GM21367 (cell line): Measurements from ENCODE around the gene CDKAL1.

Experiments
- ATAC-seq: cut with Tn5 transposase; IDR thresholded peaks from one replicate; pipeline ENCODE4 v1.9.1; 2021; ENCODE audit not compliant: unreplicated experiment

Gene CDKAL1

DNA sequence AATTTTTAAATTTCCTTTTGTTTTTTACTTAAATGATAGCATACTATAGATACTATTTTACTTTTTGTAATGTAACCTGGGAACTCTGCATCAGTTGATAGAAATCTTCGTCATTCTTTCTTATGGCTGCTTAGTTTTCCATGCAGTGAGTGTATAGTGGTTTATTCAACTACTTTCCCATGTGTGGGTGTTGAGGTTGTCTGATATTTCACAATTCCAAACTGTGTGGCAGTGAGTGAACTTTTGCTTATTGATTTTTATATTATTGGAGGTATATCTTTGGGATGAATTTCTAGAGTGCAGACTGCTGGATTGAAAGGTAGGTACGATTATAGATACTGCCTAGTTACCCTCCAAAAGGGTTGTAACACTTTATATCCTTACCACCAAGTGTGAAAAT is 136.5 kb downstream of the CDKAL1 start:
- no peak for ATAC-seq

DNA sequence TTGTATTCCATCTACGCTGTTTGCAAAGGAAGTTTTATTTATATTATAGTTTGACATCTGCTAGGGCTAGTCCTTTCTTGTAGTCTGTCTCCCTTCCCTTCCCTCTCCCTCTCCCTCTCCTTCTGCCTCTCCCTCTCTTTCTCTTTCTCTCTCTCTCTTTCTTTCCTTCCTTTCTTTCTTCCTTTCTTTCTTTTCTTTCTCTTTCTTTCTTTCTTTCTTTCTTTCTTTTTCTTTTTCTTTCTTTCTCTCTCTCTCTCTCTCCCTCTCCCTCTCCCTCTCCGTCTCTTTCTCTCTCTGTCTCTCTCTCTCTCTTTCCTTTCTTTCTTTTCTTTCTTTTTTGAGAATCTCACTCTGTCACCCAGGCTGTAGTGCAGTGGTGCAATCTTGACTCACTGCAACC is 137.8 kb downstream of the CDKAL1 start:
- no peak for ATAC-seq

DNA sequence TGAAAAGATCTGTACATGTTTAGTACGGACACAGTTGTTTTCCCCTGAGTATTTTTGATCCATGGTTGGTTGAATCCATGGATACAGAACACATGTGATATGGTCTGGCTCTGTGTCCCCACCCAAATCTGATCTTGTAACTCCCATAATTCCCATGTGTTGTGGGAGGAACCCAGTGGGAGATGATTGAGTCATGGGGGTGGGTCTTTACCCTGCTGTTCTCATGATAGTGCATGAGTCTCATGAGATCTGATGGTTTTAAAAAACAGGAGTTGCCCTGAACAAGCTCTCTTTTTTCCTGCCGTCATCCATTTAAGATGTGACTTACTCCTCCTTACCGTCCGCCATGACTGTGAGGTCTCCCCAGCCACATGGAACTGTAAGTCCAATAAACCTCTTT is 139.2 kb downstream of the CDKAL1 start:
- ATAC-seq, result no peak

DNA sequence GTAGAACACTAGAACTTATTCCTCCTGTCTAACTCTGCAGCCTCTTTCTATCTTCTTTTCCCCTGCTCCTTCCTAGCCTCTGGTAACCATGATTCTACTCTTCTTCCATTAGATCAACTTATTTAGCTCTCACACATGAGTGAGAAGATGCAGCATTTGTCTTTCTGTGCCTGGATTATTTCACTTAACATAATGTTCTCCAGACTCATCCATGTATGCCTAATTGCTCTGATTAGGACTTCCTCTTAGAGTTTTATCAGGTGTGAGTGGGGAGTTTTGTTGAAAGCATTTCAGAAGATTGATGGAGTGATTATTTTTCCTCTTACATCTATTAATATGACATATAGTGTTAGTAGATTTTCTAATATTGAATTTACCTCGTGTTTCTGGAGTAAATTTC is 140.4 kb downstream of the CDKAL1 start:
- ATAC-seq, result no peak

DNA sequence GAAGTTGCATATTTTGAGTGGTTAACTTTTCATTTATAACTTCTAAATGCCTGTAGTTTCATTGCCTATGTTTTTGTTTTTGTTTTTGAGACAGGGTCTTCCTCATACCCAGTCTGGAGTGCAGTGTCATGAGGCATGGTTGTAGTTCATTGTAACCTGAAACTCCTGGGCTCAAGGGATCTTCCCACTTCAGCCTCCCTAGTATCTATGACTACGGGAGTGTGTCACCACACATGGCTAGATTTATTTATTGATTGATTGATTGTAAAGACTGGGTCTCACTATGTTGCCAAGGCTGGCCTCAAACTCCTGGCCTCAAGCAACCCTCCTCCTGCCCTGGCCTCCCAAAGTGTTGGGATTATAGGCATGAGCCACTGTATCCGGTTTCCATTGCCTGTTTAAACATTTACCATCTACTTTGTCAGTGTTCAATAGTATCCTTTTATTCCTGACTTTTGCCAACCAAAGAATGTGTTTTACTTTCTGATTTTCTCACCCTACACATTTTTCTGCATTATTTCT is 144.6 kb downstream of the CDKAL1 start:
- no peak for ATAC-seq

DNA sequence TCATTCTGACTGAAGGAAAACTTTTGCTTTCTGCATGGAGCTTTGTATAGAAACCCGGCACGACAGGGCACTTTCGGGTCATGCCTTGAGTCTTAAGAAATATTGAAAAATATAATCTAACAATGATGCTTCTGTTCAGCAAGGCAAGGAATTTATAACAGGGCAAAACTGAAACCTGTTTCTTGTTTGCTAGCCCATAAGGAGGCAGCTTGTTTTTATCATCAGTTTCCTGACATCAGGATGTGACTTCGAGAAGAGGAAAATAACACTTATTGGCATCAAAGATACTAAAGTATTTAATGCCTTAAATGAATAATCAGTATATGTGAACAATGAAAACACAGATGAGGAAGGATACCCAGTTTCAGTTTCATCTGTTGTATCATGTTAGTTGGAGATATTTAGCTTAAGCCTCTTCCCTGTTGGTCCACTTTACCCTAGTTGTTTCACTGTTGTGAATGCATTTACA is 146.5 kb downstream of the CDKAL1 start:
- ATAC-seq, result peak; percentile 69

DNA sequence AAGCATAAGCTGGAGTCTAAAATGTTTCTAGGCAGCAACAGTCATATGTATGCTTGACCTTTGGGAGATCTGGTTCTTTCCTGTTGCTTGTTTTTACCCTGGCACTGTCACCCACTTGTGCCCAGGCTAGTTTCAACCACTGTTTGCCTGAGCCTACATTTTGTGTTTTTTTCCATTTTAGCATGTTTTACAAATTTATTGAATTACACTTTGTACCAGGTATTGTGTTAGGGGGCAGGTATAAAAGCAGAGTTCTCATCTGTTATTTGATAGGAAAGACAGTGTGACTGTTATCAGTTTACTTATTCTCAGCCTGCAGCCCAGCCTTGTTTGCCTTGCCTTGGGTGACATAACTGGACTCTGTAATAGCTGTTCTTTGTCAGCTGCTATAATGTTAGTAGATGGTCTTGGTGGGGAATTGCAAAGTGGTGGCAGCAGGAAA is 147.0 kb downstream of the CDKAL1 start:
- ATAC-seq, result peak; percentile 27

DNA sequence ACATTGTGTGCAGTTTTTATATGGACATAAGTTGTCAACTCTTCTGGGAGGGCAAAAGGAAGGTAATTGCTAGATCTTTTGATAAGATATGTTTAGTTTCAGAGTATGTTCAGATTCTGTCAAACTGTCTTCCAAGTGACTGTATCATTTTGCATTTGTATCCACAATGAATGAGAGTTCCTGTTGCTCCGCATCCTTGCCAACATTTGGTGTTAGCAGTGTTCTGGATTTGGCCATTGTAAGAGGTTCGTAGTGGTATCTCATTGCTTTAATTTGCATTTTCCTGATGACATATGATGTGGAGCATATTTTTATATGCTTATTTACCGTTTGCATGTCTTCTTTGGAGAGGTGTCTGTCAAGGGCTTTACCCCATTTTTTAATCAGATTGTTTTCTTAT is 150.2 kb downstream of the CDKAL1 start:
- no peak for ATAC-seq

DNA sequence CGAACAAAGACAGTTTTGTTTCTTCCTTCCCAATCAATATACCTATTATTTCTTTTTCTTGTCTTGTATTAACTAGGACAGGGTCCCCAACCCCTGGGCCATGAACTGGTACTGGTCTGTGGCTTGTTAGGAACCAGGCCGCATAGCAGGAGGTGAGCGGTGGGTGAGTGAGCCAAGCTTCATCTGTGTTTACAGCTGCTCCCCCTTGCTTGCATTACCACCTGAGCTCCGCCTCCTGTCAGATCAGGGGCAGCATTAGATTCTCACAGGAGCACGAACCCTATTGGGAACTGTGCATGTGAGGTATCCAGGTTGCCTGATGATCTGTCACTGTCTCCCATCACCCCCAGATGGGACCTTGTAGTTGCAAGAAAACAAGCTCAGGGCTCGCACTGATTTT is 151.9 kb downstream of the CDKAL1 start:
- no peak for ATAC-seq

DNA sequence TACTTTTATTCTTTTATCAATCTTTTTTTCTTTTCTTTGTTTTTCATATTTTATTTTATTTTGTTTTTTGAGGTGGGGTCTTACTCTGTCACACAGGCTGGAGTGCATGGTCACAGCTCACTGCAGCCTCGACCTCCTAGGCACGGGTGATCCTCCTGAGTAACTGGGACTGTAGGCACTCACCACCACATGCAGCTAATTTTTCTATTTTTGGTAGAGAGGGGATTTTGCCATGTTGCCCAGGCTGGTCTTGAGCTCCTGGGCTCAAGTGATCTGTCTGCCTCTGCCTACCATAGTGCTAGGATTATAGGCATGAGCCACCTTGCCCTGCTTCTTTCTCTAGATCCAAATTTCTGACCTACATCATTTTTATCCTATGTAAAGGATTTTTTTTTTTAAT is 153.2 kb downstream of the CDKAL1 start:
- ATAC-seq, result no peak

DNA sequence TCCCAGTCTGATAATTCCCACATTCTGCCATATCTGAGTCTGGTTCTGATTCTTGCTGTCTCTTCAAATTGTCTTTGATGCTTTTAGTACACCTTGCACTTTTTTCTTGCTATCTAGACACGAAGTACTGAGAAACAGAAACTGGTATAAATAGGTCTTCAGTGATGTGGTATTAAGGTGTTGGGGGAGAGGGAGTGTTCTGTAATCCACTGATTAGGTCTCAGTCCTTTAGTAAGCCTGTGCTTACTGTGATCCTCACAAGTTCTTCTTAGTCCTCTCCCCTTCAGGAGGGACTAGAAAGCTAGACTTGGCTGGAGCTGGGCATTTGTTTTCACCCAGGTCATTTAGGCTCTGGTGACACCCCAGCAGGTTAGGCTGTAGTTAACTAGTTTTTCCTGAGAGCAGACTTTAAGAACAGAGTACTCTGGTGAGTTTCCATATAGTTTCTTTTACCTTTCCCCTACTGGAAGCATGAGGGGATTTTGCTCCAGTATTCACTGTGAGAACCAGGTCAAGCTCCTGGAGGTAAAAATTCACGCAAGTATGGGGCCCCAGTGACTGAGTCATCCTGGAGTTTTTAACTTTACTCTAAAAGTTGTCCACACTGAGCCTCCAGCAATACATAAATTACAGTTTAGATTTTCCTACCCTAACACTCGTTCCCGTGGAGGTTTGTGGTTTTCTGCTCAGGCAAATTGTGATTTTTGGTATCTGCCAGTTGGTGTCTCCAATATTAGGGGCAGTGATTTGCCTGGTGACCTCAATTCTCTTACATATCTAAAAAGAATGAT is 154.6 kb downstream of the CDKAL1 start:
- peak; percentile 92 for ATAC-seq

DNA sequence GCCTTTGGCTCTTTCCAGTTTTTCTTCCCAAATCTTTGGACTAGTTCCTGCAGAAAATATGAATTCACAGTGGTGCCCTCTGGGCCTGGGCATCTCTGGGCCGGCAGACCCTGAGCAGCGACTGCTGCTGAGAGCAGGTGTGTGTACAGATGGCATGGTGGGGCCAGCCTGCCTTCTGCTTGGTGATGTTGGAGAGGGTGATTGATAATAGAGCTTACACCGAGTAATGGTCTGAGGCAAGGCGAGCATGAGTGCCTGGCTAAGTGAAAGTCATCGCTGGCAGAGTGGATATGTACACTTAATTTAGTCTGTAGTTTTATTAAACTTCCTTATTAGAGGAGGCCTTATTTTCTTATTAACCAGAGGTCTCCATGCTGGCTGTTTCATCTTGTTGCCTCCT is 156.9 kb downstream of the CDKAL1 start:
- ATAC-seq, result no peak

DNA sequence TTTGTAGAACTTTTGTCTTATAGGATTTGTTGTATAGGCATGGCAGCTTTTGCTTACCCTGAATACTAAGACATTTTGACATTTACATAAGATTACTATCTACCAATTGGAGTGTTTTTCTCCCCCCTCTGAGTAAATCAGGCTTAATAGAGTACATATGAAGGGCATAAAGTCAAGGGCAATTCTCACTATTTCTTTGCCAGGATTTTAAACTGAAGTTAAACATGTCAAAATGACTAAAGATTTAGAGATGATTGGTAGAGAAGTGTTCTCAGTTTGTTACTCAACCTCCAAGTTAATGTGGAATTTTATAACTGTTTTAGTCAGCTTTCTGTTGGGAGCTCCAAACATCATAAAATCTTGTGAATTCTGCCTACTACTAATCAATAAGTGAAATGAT is 157.8 kb downstream of the CDKAL1 start:
- ATAC-seq, result no peak

DNA sequence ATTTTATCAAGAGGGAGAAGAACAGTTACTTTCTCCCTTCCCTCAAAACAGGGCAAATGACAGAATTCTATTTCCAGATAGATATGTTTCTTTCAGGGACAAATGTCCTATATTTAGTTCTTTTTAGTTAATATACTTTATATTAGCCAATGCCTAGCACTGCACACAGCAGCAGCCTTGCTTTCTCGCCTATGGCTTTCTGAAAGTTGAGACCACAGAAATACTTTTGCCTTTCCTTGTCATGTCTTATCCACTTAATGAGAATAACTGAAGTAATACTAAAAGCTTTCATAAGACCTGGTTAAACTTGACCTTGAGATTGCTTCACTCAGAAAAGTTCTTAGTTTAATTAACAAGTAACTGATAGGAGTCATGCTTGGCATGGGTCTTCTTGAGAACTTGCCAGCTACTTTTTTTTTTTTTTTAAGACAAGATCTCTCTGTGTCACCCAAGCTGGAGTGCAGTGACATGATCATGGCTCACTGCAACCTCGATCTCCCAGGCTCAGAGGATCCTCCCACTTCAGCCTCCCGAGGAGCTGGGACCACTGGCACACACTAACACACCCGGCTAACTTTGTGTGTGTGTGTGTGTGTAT is 159.3 kb downstream of the CDKAL1 start:
- no peak for ATAC-seq

DNA sequence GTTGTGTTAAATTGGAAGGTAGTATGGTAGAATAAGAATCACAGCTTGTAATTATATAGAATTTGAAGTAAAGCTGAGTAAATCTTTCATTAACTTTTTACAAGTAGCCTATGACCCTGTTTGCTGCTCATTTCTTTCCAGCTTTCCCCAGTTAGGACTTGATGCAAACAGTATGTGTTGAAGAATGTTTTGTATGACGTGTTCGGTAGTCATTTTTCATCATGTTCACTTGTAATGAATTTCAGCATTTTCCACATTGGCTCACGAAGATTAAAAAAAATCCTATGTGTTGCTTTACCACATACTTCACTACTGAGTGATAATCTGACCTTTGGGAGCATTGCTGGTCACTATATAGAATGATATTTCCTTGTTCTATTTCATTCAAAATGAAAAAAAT is 162.4 kb downstream of the CDKAL1 start:
- no peak for ATAC-seq

DNA sequence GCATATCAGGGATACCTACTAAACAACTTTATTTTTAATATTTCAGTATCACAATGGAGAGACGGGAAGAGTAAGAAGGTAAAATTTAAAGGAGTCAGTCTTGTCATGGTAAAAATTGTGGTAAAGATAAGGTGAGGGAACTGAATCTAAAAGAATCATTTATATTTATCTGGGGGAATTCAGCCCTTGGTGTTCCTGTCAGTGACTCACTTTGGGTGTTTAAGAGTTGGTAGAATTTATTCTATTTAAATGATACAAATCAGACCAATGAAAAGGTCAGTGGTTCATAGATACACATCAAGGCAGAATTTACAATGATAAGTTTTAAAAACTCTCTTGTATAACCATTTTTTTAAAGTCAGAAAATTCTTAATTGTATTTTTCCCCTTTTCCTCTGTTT is 164.4 kb downstream of the CDKAL1 start:
- no peak for ATAC-seq

DNA sequence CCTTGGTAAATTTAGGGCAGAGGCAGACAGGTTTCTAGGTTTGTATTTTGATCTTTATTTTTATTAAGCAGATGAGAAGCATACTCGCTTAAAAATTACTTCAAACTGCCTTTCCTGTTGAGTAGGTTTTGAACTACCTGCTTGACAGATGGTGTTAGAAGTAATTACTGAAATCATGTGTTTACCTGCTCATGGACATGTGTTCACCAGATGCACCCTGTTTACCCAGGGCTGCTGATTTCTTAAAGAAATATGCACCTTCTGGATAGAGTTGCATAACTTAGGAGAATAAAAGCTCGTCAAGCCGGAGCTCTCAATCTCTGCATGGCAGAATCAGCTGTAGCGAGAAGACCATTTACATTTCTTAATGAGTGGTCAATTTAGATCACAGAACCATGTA is 165.1 kb downstream of the CDKAL1 start:
- ATAC-seq, result no peak

DNA sequence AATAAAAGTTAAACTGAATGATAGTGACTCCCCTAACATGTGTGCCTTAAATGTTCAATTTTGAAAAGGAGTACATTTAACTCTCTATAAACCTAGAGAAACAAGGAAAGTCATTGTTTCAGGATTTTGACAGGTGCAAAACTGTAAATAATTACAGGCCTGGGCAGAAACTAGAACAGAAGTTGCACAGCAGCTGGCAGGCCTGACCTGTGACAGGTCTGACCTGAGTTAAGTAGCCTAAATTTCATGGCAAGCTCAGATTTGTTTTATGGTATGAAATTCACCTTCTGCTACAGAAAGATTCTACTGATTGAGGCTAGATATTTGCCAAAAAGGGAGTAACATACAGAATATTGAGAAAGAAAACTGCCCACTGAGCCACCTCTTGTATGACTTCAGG is 166.1 kb downstream of the CDKAL1 start:
- no peak for ATAC-seq

DNA sequence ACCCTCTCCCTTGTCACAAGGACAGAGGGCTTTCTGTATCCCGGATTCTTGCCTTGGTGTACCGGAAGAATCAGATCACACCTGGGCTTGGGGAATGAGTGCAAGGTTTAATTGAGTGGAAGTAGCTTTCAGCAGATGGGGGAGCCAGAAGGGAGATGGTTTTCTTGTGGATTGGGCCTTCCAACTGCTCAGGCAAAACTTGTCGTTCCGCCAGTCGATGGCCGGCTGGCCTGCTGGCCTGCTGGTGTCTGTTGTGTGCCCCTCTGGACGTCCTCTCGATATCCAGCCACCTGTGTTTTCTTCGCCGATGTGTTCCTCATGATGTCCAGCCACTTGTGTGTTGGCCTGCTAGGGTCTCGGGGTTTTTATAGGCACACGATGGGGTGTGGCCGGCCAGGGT is 168.1 kb downstream of the CDKAL1 start:
- no peak for ATAC-seq

DNA sequence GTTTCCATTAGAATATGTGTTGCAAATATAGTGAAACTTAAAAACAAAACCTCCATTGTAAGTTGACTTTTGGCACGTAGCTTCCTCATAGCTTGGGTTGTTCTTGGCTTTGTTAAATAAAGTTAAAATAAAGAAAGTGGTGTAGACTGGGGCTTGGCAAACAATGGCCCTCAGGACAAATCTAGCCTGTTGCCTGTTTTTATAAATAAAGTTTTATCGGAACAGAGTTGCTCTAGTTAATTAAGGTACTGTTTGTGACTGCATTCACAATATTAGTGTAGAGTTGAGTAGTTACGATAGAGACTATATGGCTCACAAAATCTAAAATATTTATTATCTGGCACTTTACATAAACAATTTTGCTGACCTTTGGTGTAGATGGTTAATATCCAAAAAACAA is 168.8 kb downstream of the CDKAL1 start:
- no peak for ATAC-seq

DNA sequence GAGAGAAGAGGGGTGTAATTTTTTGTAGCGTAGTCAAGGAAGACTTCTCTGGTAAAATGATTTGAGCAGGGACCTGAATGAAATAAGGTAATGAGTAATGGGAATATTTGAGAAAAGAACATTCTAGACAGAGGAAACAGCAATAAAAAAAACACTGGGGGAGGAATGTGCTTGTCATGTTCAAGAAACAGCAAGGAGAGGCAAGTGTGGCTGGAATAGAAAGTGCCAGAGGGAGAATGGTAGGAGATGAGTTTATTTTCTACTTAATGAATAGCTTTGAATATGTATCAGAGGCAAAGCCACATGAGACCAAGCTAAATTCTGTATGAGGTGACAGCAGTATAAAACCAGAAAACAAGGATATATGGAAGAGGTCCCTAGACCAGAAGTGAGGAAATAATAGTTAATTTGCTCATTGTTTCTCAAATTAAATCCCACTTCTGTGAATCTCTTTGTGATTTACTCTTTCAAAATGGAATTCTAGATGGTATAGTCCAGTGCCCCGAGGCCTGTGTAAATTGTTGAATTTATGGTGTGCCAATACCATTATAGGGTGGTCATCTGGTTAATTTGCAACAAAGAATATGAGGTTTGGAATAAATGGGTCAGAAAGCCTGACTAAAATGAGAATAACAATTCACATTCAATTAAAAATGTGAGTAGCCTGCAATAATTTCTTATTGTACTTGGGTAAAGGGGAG is 170.2 kb downstream of the CDKAL1 start:
- ATAC-seq, result no peak

DNA sequence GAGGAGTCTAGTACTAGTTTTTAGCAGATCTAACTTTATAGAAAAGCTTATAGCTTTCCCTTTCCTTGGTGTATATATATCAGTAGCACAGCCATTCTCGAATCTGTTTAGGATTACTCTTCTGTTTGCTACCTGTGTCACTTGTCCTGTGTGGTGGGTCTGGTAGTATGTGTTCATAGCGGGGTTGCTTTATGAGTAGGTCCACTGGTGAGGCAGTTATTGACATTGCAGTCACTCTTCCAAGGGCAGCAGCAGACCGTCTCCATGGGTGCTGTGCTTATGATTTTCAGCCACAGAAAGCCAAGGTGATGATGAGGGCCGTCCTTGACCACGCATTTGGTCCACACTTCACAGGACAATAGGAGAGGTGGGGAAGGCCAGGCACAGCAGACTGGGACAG is 171.5 kb downstream of the CDKAL1 start:
- no peak for ATAC-seq
